Activated CD8-positive, alpha-beta T cell treated with anti-CD3 and anti-CD28 coated beads, Interleukin-2, amount 10 ng/mL, durations not matched to agents 7 days and 5 days (primary cell): ENCODE results near the gene FBXO22. TPM values are rescaled to one million over a fixed set of nuclear protein-coding genes. Genes with fewer than 3 reads are reported as not detected.

Experiments
- ATAC-seq: fragments of 150-1000 bp; cut with Tn5 transposase; one replicate; pipeline ENCODE4 v1.10.0; 2021; ENCODE audit warnings: moderate library complexity
- CTCF ChIA-PET: fragments of 350-600 bp; sonication (Branson Sonifier 250); formaldehyde crosslinking; loops from one replicate; lab custom pipeline; 2021; ENCODE audit warnings: antibody characterized with exemption; lab: Charles Lee
- POLR2A ChIA-PET: fragments of 350-600 bp; sonication (Branson Sonifier 250); formaldehyde crosslinking; loops from one replicate; lab custom pipeline; 2021; ENCODE audit warnings: antibody characterized with exemption; lab: Charles Lee
- DNase-seq: peaks from one replicate; pipeline ENCODE4 v3.0.0-alpha.2; 2020
- H3K27ac Mint-ChIP-seq: one replicate; pipeline ENCODE4 v1.8.0; 2021; ENCODE audit warnings: mild to moderate bottlenecking, mixed read lengths
- H3K27me3 Mint-ChIP-seq: one replicate; pipeline ENCODE4 v1.8.0; 2021; ENCODE audit warnings: low read depth, mixed read lengths
- H3K36me3 Mint-ChIP-seq: one replicate; pipeline ENCODE4 v1.8.0; 2021; ENCODE audit warnings: low read depth, mixed read lengths
- H3K4me1 Mint-ChIP-seq: one replicate; pipeline ENCODE4 v1.8.0; 2021; ENCODE audit warnings: low read depth, mixed read lengths
- H3K4me3 Mint-ChIP-seq: one replicate; pipeline ENCODE4 v1.8.0; 2021; ENCODE audit warnings: mild to moderate bottlenecking, mixed read lengths
- H3K9me3 Mint-ChIP-seq: one replicate; pipeline ENCODE4 v1.8.0; 2022; ENCODE audit warnings: mixed read lengths; ENCODE audit not compliant: insufficient read depth
- total RNA-seq, 2 experiments: library from RNA; stranded (reverse); gene quantifications; one replicate each; pipeline ENCODE4 v1.2.3, GENCODE V29; 2021

The FBXO22 gene
- total RNA-seq, 2 experiments from 2014 or later, result 41.4 to 43.4 TPM

GRCh38 chr15:75985971-75986370 is 82.3 kb downstream of the FBXO22 start:
- Mint-ChIP-seq H3K4me1 (peaks cover 1% of the 10 kb centered on the region), H3K27me3 (peaks cover 15% of the 10 kb centered on the region), H3K9me3 (no peaks in the 10 kb centered on the region), H3K4me3 (no peak overlapping the region), H3K27ac (no peak overlapping the region), H3K36me3 (no peaks in the 10 kb centered on the region)
- DNase-seq (no peak), ATAC-seq (no peak)
- ChIA-PET CTCF (no interaction called here), POLR2A (no interaction called here)

GRCh38 chr15:75989045-75989444 is 85.4 kb downstream of the FBXO22 start:
- POLR2A ChIA-PET, result no interaction called here
- Mint-ChIP-seq H3K9me3 (no peaks in the 10 kb centered on the region), H3K36me3 (no peaks in the 10 kb centered on the region), H3K27ac (no peak overlapping the region), H3K4me1 (peaks cover 1% of the 10 kb centered on the region), H3K4me3 (no peak overlapping the region), H3K27me3 (peaks cover 8% of the 10 kb centered on the region)
- CTCF ChIA-PET, result no interaction called here
- ATAC-seq, result no peak
- DNase-seq, result no peak

- Mint-ChIP-seq H3K4me1 (peaks cover 1% of the 10 kb centered on the region), H3K27me3 (peaks cover 7% of the 10 kb centered on the region), H3K36me3 (no peaks in the 10 kb centered on the region), H3K4me3 (no peak overlapping the region), H3K9me3 (no peaks in the 10 kb centered on the region), H3K27ac (no peak overlapping the region)
- CTCF ChIA-PET, result no interaction called here
- ATAC-seq (no peak), DNase-seq (no peak)
- POLR2A ChIA-PET, result no interaction called here
These were observed 86.2 kb downstream of the FBXO22 start for GRCh38 chr15:75989875-75990274.

Other genes with a start within 250 kb of the FBXO22 start
- gene CSPG4, start 191.0 kb upstream of the FBXO22 start, total RNA-seq, result not detected
- gene UBE2Q2, start 60.4 kb upstream of the FBXO22 start, total RNA-seq, result 10 to 100 TPM; 27.9 to 28.2 TPM
- not detected for gene NRG4, start 108.5 kb downstream of the FBXO22 start, total RNA-seq
- gene TMEM266, start 156.1 kb downstream of the FBXO22 start, total RNA-seq, result not detected